ENCODE measurements around the gene POLR3H.

GRCh38 chr22:41478891-41479521, 65.3 kb downstream of the POLR3H start:
- TF ChIP-seq, protein P1, sequence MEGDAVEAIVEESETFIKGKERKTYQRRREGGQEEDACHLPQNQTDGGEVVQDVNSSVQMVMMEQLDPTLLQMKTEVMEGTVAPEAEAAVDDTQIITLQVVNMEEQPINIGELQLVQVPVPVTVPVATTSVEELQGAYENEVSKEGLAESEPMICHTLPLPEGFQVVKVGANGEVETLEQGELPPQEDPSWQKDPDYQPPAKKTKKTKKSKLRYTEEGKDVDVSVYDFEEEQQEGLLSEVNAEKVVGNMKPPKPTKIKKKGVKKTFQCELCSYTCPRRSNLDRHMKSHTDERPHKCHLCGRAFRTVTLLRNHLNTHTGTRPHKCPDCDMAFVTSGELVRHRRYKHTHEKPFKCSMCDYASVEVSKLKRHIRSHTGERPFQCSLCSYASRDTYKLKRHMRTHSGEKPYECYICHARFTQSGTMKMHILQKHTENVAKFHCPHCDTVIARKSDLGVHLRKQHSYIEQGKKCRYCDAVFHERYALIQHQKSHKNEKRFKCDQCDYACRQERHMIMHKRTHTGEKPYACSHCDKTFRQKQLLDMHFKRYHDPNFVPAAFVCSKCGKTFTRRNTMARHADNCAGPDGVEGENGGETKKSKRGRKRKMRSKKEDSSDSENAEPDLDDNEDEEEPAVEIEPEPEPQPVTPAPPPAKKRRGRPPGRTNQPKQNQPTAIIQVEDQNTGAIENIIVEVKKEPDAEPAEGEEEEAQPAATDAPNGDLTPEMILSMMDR (IDR thresholded peaks at IDR 0.05): no peak
- TF ChIP-seq POLR2A (IDR thresholded peaks at IDR 0.05): peak in 1 of 2 donors; percentile 19

Measured in adrenal gland (tissue), 5 donors.